HG03565 (cell line): Measurements from ENCODE around the gene SLAMF1.
A peak's percentile ranks its signal among the peaks of the same experiment; 100 is the strongest.

ENCODE experiments used
- ATAC-seq: cut with Tn5 transposase; IDR thresholded peaks from one replicate; pipeline ENCODE4 v1.9.1; 2021; ENCODE audit warnings: mild to moderate bottlenecking, moderate library complexity; ENCODE audit not compliant: unreplicated experiment

SLAMF1 gene

DNA sequence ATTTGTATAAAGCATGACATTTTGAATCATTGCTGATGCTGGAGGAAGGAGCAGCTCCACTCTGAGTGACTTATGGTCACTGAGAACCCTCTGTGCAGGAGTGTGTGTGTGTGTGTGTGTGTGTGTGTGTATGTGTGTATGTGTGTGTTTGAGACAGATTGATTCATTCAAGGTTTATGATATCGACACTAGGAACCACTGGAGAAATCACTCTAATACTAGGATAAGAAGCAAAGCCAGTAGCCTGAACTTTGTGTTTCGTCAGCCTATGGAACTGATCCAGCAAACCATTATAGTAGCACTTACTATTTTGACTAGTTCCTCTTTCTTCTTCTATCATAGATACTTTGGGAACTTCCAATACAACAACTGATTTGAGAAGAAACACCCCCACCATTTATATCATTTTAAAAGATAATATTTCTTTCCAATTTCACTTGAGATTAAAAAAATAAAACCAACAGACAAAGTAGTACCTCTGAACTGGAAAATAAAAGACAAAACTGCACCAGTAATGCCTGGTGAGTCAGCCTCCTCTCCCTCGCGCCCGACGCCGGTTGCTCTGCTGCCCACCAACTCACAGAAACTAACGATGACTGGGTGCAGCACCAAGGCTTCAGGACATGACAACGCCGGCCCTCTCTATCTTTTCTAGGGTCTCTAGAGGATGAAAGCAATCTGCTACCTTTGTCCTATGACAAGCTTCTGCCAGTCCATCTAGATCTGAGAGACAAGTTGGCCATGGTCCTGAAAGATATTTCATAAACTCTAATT is 20.9 kb downstream of the SLAMF1 start:
- no peak for ATAC-seq

DNA sequence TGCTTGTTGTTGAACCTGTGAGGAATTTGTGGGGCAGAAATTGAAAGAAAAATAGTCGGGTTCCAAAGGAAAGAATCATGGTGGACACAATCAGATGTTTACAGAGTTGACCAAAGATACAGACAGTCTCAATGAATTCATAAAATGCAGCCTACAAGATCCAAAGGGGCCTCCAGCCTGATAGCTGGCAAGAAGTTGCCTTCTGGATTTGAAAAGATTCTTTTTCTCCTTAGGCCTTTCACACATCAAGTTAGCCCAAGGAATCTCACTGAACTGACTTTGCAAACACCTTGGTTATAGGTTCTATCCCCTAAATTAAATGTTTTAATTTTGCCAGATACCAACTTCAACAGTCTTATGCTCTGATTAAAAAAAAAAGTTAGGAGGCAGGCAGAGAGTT is 21.5 kb downstream of the SLAMF1 start:
- ATAC-seq, result no peak

DNA sequence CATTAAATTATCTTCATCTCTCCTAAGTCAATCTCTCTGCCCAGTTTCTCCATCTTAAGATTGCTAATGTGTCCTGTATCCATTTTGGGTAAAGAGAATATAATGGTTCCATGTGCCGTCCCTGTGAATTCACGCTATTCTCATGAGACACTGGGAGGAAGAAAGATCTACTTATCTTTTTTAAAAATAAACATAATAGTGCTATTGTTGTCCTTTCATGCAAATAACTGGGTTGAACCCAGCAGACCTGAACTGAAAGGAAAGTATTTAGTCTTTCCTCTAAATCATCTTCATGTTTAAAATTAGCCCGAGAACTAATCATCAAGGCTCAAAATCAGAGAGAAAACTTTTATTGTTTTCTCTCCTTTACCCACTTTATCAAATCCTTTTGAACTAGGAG is 22.4 kb downstream of the SLAMF1 start:
- ATAC-seq, result no peak

DNA sequence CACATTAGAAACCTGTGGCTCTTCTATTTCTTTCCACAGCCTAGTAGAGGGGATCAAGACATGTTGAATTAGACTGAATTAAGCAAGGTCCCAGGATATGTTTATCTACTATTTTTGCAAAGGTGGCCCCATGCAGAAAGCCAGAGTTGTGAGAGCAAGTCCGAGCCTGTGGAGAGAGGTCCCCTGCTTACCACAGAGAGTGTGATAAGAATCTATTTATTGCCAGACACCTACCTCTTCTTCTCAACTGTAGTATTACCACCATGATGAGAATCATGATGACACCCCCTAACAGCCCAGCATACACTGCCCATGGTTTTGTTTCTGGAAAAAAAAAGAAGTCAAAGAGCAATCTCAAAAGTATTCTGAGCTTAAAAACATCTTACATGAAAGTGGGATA is 23.0 kb downstream of the SLAMF1 start:
- ATAC-seq, result peak; percentile 24

DNA sequence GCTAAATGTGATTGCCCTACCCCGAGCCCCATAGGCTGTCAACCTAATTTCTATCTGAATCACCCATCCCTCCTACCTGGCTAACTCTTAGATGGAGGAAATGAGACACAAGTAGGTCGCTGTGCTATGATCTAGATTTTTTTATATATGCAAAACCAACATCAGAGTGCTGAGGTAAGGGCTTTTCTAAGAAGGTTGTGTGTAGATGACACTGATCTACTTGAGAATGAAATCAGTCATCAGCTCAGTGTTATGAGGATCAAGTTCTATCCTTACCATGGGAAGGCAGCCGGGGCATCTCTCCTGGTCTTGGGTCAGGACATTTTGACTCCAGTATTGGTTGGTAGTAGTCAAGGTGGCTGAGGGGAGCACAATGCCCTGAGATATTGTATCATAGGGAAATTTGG is 23.6 kb downstream of the SLAMF1 start:
- no peak for ATAC-seq

DNA sequence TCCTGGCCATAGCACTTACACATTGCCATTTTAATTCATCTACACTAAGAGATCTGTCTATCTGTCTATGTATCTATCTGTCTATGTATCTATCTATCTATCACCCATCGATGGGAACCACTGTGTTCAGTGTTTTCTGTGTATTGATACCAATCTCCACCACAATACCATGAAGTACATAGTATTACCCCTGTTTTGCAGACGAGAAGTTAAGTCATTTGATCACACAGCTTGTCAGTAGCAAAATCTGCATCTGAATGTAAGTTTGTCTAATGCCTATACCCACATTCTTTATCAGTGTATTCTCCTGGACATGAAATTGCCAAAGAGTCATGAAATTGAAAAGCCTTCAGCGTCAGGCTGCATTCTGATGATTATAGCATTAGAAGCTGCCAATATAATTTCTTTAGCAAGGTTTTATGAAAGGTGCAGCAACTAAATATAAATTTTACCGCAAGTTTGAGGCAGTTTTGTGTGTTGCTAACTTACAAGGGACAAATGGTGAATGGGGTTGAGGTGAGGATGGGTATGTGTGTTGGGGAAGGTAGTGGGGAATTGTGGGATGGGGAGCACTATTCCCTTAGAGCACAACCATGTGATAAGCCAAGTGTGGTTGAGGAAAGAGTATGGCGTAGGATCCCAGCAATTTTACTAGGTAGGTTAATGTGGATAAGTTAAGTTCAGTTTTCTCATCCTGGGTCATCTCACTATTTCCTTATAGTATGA is 24.2 kb downstream of the SLAMF1 start:
- no peak for ATAC-seq

DNA sequence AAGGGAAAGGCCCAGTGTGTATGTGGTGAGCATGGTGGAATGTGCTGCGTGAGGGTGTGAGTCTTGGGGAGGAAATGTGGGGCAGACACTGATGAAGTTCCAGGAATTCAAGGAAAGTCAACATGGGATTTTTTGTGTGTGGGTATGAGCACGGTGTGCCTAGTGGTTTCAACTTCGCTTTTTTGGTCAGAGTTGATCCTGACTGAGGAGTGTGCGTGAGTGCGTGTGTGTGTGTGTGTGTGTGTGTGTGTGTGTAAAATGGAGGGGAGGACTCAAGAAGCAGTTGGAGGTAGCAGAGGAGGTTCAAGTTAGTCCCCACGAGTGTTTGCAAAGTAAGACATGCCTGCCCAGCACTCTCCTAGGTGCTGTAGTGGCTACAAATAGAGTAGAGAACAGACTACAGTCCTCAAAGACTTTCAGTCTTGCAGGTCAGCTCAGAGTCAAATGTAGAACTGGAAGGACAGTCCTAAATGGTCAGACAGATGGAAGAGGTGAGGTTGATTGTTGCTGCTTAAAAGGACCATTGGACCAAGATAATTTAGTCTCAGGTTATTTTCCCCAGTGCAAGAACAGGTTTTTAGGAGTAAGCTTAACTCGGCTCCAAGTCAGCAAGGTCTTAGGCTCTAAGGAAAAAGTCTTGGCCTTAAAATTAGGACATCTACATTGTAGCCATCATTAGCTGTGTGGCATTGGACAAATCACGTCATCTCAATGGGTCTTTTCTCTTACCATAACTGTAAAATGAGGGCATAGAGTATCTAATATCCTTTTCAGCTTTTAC is 25.0 kb downstream of the SLAMF1 start:
- no peak for ATAC-seq

DNA sequence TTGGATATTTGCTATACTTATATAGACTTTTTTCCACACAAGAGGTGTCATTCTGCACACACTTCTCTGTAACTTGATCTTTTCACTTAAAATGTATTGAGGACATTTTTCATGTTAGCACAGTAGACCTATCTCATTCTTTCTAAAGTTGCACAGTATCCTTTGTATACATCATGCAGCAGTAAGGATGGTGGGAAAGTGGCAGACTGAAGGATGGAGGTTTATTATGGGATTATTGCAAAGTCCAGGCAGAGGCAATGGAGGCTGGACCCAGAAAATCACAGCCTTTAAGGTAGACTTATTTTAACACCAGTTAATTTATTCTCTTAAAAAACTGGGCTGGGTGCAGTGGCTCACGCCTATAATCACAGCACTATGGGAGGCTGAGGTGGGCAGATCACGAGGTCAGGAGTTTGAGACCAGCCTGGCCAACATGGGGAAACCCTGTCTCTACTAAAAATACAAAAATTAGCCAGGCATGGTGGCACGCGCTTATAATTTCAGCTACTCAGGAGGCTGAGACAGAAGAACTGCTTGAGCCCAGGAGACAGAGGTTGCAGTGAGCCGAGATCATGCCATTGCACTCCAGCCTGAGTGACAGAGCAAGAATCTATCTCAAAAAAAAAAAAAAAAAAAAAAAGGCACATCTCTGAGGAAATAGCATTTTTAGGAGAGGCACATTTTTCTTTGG is 25.8 kb downstream of the SLAMF1 start:
- ATAC-seq, result no peak

DNA sequence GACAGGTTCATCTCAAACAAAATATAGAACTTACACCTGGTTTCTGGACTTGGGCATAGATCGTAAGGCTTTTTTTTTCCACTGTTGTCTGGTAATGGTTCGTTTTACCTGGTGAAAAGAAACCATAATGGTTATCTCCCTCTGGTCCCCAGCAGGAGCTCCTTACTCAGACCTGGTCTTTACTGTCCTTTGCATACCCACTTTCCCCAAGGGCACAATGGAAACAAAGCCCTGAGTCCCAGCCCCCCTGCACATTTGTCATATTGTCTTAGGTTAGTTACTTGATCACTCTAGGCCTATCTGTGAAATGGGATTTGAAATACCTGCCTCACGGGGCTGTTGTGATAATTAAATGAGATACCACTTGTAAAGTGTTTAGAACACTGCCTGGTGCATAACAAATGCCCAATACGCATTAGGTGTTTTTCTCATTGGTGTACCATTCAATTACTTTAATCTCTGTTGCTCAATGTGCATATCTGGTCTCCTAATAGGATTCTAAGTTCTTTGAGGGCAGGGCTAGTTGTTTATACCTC is 27.0 kb downstream of the SLAMF1 start:
- no peak for ATAC-seq

DNA sequence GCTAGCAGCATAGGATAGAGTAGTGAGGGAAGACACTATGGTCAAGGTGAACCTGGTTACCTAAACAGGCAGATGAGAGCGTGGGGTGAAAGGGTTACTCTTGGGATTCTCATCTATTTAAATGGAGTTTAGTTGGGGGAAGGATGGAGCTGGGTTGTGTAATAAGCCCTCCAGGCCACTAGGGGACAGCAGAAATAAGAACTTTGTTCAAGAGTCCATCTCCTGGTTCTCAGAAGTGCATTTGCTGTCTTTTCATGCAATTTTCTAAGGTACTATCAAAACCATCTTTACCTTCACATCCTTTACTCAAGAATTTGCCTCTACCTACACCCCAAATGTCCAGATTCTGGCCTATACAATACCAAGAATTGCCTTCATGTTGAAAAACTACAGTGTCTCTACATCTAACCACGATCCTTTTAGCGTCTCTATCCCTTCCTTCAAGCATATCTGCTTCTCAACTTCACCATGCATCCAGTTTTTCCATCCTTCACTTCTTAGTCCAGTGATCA is 28.0 kb downstream of the SLAMF1 start:
- ATAC-seq, result no peak

DNA sequence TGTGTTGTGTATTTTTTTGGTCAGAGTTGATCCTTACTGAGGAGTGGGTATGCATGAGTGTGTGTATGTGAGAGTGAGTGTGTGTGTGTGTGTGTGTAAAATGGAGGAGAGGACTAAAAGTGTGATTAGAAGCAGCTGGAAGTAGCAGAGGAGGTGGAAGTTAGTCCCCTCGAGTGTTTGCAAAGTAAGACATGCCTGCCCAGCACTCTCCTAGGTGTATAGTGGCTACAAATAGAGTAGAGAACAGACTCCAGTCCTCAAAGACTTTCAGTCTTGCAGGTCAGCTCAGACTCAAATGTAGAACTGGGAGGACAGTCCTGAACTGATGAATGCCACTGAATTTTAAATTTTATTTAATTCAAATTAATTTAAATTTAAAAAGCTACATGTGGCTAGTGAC is 28.5 kb downstream of the SLAMF1 start:
- no peak for ATAC-seq

DNA sequence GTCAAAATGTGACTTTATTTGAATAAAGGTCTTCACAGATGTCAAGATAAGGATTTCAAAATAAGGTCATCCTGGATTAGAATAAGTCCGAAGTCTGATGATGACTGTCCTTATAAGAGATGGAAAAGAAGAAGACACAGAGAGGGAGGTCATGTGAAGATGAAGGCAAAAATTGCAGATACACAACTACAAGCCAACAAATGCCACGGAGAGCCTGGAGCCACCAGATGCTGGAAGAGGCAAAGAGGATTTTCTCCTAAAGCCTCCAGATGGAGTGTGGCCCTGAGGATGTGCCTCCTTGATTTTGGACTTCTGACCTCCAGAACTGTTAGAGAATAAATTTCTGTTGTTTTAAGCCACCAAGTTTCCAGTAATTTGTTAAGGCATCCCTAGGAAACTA is 31.2 kb downstream of the SLAMF1 start:
- no peak for ATAC-seq

DNA sequence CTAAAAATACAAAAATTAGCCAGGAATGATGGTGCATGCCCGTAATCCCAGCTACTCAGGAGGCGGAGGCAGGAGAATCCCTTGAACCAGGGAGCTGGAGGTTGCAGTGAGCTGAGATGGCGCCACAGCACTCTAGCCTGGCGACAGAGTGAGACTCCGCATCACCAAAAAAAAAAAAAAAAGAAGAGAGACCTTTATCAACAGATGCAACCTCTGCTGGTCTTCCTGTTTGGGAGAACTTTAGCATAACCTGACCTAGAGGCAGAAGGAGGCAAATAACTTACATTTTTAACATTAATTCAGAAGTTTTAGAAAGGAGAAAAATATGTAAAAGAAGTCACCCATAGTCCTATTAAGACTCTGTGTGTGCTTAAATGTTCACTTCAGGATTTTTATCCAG is 32.4 kb downstream of the SLAMF1 start:
- no peak for ATAC-seq

DNA sequence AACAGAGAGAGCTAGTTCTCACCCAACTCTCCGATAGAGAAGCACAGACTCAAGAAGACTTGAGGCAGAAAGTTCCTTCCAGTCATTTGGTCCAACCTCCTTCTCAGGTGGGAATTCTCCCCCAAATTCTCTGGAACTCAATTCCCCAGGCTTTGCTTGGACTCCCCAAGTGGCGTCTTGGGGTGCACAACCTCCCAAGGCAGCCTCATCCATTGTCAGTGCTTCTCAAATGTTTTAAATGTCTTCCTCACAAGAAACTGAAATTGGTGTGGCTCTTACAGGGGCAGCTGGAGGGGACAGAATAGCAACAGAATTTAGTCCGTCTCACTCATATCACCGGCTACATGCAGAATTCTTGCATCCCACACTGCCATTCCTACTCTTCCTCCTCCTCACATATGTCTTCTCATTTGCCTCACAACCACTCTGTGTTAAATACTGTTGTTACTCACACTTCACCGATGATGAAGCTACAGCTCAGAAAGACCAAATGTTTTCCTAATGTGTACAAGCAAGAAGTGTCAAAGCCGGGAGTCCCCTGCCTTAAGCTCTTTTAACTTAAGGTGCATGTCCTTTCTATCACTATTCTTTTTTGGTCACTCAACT is 34.1 kb downstream of the SLAMF1 start:
- ATAC-seq, result no peak

DNA sequence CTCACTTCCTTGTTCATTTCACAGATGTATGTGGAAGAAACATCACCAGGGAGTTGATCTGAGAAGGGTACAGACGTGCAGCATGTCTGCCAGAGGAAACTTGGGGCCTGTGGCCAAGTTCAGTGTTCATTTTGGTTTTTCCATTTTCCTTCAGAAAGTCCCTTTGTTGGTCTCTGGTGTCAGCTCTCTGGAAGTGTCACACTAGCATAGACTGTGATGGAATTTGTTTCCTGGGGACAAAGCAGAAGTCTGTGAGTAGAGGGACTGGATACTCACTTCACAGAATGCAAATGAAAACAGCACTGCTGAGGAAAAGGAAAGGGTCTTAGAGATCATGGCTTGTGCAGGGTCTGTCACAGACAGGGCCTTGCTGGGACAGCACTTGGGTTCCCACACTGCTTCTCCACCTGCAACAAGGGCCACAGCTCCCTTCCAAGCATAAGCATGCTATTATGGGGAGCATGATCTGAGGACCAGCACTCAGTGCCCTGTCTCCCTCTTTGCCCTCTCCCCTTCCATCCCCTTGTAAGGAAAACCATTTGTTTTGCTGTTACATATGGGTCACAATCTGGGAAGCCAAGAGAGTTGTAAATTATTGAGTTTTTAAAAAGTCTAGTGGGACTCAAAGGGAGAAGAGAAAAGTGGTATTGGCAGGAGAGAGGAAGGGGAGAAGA is 36.1 kb downstream of the SLAMF1 start:
- no peak for ATAC-seq

DNA sequence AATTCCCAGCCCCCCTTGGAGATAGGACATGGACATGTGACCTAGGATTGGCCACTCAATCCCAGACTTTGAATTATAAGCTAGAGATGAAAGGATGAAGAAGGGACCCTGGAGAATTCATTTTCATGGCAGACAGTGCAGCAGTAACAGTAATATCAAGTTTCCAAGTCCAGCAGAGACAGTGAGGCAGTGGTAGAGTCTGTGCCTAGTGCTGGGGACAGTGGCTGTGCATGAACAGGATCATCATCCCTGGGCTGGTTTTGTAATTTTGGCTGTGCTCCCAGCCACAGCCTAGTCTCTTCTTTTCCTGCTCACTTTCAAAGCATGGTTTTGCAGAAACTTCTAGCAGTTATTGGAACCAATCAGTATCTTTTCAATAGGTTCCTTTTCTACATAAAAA is 37.9 kb downstream of the SLAMF1 start:
- ATAC-seq, result no peak

DNA sequence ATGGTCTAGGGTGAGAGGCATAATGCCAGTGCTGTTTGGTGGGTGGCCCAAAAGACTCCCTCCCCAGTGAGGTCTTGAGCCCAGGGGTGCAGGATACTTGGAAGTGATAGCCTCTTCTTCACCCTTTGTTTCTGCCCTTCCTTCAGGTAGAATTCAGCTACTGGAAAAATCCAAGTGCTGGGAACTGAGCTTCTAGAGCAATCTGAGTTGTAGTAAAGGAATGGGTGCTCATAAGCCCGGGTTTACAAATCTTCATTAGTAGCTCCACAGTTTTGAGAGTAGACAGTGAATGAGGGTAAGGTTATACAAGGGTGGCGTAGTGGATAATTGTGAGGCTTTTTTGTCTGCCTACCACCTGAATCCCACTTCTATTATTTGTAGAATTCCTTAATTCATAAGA is 38.3 kb downstream of the SLAMF1 start:
- no peak for ATAC-seq

DNA sequence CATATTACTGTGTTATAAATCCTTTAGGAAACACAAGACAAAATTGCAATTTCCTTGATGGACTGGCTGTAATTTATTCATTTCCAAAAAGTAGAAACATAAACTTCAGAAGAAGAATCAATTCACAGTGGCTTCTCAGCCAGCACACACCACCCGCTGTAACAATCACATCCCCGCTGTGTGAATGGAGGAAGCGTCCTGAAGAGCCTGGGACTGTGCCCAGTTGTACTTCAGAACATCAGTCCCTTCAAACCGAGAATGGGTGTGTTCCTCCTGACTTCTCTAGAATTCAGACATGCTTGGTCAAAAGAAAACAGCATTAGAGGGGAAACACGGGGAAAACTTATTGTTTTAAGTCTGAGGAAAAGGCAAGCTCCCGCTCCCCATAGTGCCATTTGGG is 38.8 kb downstream of the SLAMF1 start:
- ATAC-seq, result no peak

DNA sequence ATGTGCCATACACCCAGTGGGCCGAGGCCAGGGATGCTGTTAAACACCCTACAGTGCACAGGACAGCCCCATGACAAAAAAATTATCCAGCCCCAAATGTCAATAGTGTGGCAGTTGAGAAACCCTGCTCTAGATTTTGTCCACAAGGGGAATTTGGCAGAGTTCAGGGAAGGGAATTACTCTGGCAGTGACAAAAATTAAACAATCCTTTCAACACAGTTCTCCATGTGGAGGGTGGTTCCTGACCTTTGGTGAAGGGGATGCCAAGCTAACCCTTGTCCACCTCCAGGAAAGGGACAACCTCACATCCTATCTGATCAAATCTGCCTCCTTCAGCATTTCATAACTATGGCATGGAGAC is 39.2 kb downstream of the SLAMF1 start:
- ATAC-seq, result peak; percentile 3
